ENCODE data around the gene RIMBP2. TPM values are rescaled to one million over a fixed set of nuclear protein-coding genes. Genes with fewer than 3 reads are reported as not detected.

Gene RIMBP2
- polyA plus RNA-seq, 1 donor from 2014 or later = 14.6 TPM

- Histone ChIP-seq H3F3A (ENCODE audit: insufficient read depth, low read length, poor library complexity, severe bottlenecking) (no peaks in the 10 kb centered on the region), H3K9me2 (ENCODE audit: insufficient read depth, low read length) (no peaks in the 10 kb centered on the region), H3K9me3 (ENCODE audit: low read length) (no peaks in the 10 kb centered on the region), H3K27ac (ENCODE audit: low read length) (no peak overlapping the region), H3K27me3 (ENCODE audit: insufficient read depth, low read depth, low read length) (no peaks in the 10 kb centered on the region), H3K79me2 (replicated peaks; ENCODE audit: insufficient read depth, low read length) (no peaks in the 10 kb centered on the region), H2AFZ (ENCODE audit: low read depth, low read length) (no peak overlapping the region), H4K20me1 (ENCODE audit: insufficient read depth) (no peaks in the 10 kb centered on the region), H3K9ac (ENCODE audit: low read length) (no peak overlapping the region), H3K4me2 (ENCODE audit: low read length) (no peak overlapping the region), H3K36me3 (ENCODE audit: insufficient read depth, low read length) (no peaks in the 10 kb centered on the region), H3K4me3 (ENCODE audit: low read length) (no peak overlapping the region)
- no peak for TF ChIP-seq REST (IDR thresholded peaks at IDR 0.05; ENCODE audit: borderline replicate concordance)
- no peak for TF ChIP-seq CTCF (IDR thresholded peaks at IDR 0.05; ENCODE audit: poor library complexity, severe bottlenecking)
- no peak for TF ChIP-seq EP300 (conservative IDR thresholded peaks at IDR 0.05; ENCODE audit: poor library complexity, severe bottlenecking)
Observed at GRCh38 chr12:130705178-130705822, 10.8 kb downstream of the RIMBP2 start.

GRCh38 chr12:130704606-130705005 lies 11.5 kb downstream of the RIMBP2 start:
- Histone ChIP-seq H3K27ac (ENCODE audit: low read length) (no peak overlapping the region), H4K20me1 (ENCODE audit: insufficient read depth) (no peaks in the 10 kb centered on the region), H3K4me3 (ENCODE audit: low read length) (no peak overlapping the region), H3K9me2 (ENCODE audit: insufficient read depth, low read length) (no peaks in the 10 kb centered on the region), H3K9ac (ENCODE audit: low read length) (no peak overlapping the region), H2AFZ (ENCODE audit: low read depth, low read length) (no peak overlapping the region), H3K4me2 (ENCODE audit: low read length) (no peak overlapping the region), H3K36me3 (ENCODE audit: insufficient read depth, low read length) (no peaks in the 10 kb centered on the region), H3K27me3 (ENCODE audit: insufficient read depth, low read depth, low read length) (no peaks in the 10 kb centered on the region), H3K9me3 (ENCODE audit: low read length) (no peaks in the 10 kb centered on the region), H3F3A (ENCODE audit: insufficient read depth, low read length, poor library complexity, severe bottlenecking) (no peaks in the 10 kb centered on the region), H3K79me2 (replicated peaks; ENCODE audit: insufficient read depth, low read length) (no peaks in the 10 kb centered on the region)
- TF ChIP-seq TAF1 (IDR thresholded peaks at IDR 0.05; ENCODE audit: low read depth) = no peak
- TF ChIP-seq EP300 (conservative IDR thresholded peaks at IDR 0.05; ENCODE audit: poor library complexity, severe bottlenecking) = no peak
- TF ChIP-seq REST (IDR thresholded peaks at IDR 0.05; ENCODE audit: borderline replicate concordance) = no peak

Data from neural cell (in vitro differentiated cells).